GM21528 (cell line): ENCODE measurements around the gene KCNIP4.

ENCODE experiments used
- ATAC-seq: cut with Tn5 transposase; IDR thresholded peaks from one replicate; pipeline ENCODE4 v1.9.1; 2021; ENCODE audit warnings: mild to moderate bottlenecking, moderate library complexity; ENCODE audit not compliant: unreplicated experiment, low FRiP score

The KCNIP4 gene

GRCh38 chr4:21856754-21857153 lies 91.8 kb downstream of the KCNIP4 start:
- no peak for ATAC-seq

GRCh38 chr4:21856301-21856700 lies 92.3 kb downstream of the KCNIP4 start:
- ATAC-seq: no peak

GRCh38 chr4:21849077-21849476 lies 99.5 kb downstream of the KCNIP4 start:
- no peak for ATAC-seq

- no peak for ATAC-seq
Observed at GRCh38 chr4:21848021-21848420, 100.6 kb downstream of the KCNIP4 start.

- ATAC-seq: no peak
Observed at GRCh38 chr4:21845663-21846062, 102.9 kb downstream of the KCNIP4 start.

- ATAC-seq: no peak
Observed at GRCh38 chr4:21835712-21836111, 112.9 kb downstream of the KCNIP4 start.

- no peak for ATAC-seq
Observed at GRCh38 chr4:21830272-21830671, 118.3 kb downstream of the KCNIP4 start.

- ATAC-seq: no peak
Observed at GRCh38 chr4:21827575-21827974, 121.0 kb downstream of the KCNIP4 start.

- no peak for ATAC-seq
Observed at GRCh38 chr4:21826071-21826470, 122.5 kb downstream of the KCNIP4 start.

- ATAC-seq: no peak
Observed at GRCh38 chr4:21819086-21819485, 129.5 kb downstream of the KCNIP4 start.

- ATAC-seq: no peak
Observed at GRCh38 chr4:21815651-21816377, 132.8 kb downstream of the KCNIP4 start.

- ATAC-seq: no peak
Observed at GRCh38 chr4:21811565-21811964, 137.0 kb downstream of the KCNIP4 start.

GRCh38 chr4:21806991-21807390 lies 141.6 kb downstream of the KCNIP4 start:
- ATAC-seq: no peak

GRCh38 chr4:21802406-21802805 lies 146.2 kb downstream of the KCNIP4 start:
- ATAC-seq: no peak

- no peak for ATAC-seq
Observed at GRCh38 chr4:21801661-21802385, 146.7 kb downstream of the KCNIP4 start.

- no peak for ATAC-seq
Observed at GRCh38 chr4:21795091-21795490, 153.5 kb downstream of the KCNIP4 start.

GRCh38 chr4:21792736-21793135 lies 155.8 kb downstream of the KCNIP4 start:
- ATAC-seq: no peak

GRCh38 chr4:21790438-21791029 lies 158.0 kb downstream of the KCNIP4 start:
- ATAC-seq: no peak

GRCh38 chr4:21780148-21780547 lies 168.4 kb downstream of the KCNIP4 start:
- ATAC-seq: no peak

GRCh38 chr4:21778702-21779101 lies 169.9 kb downstream of the KCNIP4 start:
- ATAC-seq: no peak

GRCh38 chr4:21775703-21776102 lies 172.9 kb downstream of the KCNIP4 start:
- ATAC-seq: no peak
